Measurements from ENCODE around the gene NID1.

DNA sequence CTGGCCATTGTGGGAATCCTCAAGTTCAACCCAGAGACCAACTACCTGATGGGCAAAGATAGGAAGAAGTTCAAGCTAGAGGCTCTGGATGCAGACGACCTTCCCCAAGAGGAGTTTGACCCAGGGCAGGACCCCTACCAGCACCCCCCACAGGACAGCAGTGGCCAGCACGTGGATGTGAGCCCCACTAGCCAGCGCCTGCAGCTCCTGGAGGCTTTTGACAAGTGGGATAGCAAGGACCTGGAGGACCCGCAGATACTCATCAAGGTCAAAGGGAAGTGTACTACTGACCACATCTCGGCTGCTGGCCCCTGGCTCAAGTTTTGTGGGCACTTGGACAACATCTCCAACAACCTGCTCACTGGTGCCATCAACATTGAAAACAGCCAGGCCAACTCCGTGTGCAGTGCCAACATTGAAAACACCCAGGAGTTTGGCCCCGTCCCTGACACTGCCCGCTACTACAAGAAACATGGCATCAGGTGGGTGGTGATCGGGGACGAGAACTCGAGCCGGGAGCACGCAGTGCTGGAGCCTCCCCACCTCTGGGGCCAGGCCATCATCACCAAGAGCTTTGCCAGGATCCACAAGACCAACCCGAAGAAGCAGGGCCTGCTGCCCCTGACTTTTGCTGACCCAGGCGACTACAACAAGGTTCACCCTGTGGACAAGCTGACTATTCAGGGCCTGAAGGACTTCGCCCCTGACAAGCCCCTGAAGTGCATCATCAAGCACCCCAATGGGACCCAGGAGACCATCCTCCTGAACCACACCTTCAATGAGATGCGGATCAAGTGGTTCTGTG lies 46.8 kb upstream of the NID1 start:
- no peak for TF ChIP-seq EZH2 (IDR thresholded peaks at IDR 0.05; ENCODE audit: insufficient read depth, low read length)
- TF ChIP-seq, protein P1, sequence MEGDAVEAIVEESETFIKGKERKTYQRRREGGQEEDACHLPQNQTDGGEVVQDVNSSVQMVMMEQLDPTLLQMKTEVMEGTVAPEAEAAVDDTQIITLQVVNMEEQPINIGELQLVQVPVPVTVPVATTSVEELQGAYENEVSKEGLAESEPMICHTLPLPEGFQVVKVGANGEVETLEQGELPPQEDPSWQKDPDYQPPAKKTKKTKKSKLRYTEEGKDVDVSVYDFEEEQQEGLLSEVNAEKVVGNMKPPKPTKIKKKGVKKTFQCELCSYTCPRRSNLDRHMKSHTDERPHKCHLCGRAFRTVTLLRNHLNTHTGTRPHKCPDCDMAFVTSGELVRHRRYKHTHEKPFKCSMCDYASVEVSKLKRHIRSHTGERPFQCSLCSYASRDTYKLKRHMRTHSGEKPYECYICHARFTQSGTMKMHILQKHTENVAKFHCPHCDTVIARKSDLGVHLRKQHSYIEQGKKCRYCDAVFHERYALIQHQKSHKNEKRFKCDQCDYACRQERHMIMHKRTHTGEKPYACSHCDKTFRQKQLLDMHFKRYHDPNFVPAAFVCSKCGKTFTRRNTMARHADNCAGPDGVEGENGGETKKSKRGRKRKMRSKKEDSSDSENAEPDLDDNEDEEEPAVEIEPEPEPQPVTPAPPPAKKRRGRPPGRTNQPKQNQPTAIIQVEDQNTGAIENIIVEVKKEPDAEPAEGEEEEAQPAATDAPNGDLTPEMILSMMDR (IDR thresholded peaks at IDR 0.05; ENCODE audit: insufficient read depth, low read depth, low read length) = no peak

Data from astrocyte (in vitro differentiated cells and primary cell).